Rectal smooth muscle tissue (tissue), 1 donor: ENCODE measurements around the gene STAG2.
A peak's percentile ranks its signal among the peaks of the same experiment; 100 is the strongest.
"Not testable (repeated sequence)": the region's sequence is repeated elsewhere in the genome, so short reads cannot be mapped to it uniquely, and the experiment has no call there.

ENCODE experiments used
- H3K27ac ChIP-seq: one replicate; pipeline ENCODE4 v1.7.0; 2013; ENCODE audit warnings: low read depth, low read length, inconsistent platforms
- H3K27me3 ChIP-seq: one replicate; pipeline ENCODE4 v1.7.0; 2013; ENCODE audit warnings: low read length; ENCODE audit not compliant: control insufficient read depth, insufficient read depth
- H3K36me3 ChIP-seq: one replicate; pipeline ENCODE4 v1.7.0; 2013; ENCODE audit warnings: low read length; ENCODE audit not compliant: control insufficient read depth, insufficient read depth
- H3K4me1 ChIP-seq: one replicate; pipeline ENCODE4 v1.7.0; 2013; ENCODE audit warnings: low read length; ENCODE audit not compliant: control insufficient read depth, insufficient read depth
- H3K4me3 ChIP-seq: one replicate; pipeline ENCODE4 v1.7.0; 2013; ENCODE audit warnings: low read length
- H3K9ac ChIP-seq: one replicate; pipeline ENCODE4 v1.7.0; 2013; ENCODE audit warnings: low read length

STAG2 gene

DNA sequence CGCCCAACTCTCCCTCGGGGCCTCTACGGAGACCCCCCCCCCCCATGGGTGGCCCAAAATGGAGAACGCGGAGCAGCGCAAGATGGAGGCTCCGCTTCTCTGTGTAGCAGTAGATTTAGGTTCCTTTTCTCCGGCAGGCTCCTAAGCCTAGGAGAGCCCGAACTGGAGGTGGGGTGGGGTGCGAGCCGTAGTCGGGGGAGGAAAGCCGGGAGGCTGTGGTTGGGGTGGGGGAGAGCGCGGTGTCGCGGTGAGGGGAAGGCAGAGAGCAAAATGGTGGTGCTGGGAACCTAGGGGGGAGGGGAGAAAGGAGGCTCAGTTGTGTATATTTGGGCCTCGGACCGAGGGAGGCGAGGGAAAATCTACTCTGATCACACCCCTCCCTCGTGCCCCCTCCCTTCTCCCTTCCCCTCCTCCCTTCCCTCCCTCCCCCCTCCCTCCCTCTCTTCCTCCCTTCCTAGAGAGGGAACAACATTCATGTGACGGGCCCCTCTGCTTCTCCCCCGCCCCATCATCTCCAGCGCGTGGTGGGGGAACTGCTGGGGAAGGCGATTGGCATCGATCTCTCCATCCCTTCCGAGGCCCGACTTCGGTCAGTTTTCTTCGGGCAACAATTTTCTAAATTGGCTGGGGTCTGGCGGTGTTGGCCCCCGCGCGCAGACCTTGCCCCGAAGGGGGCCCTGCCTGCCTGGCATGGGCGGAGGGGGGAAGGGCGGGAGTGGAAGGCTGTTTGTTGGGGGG, at the start of gene STAG2:
STAG2 (plus strand) TSS at position 439 of the 738 bp plus-strand sequence. CDS start 60,922 bp downstream, outside the sequence.
- H3K27me3 ChIP-seq: no peaks in the 10 kb centered on the region
- peak within 1 kb of the TSS; percentile 70 for H3K4me3 ChIP-seq
- H3K27ac ChIP-seq: peak within 1 kb of the TSS; percentile 97
- H3K9ac ChIP-seq: peak within 1 kb of the TSS; percentile 87
- no peaks in the 10 kb centered on the region for H3K36me3 ChIP-seq
- no peaks in the 10 kb centered on the region for H3K4me1 ChIP-seq

DNA sequence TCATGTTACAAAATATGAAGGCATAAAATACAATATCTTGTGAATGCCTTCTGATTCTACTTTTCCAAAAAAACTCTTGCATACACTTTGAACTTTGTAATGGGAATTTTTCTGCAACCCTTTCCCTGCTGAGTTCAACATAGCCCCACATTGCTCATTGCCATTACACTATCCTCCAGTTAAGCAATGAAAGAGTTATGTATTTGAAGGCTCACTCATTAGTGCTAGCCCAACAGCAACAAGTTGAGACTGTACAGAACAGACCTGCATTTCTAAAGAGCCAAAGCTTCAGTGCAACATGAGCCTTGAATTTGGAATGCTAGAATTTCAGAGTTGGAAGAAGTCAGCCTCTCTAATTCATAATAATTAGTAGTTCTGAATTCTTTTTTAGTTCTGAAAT, 44.4 kb upstream of the STAG2 start:
- Histone ChIP-seq H3K4me1 (no peaks in the 10 kb centered on the region), H3K4me3 (no peak overlapping the region), H3K36me3 (no peaks in the 10 kb centered on the region), H3K27me3 (no peaks in the 10 kb centered on the region), H3K27ac (no peak overlapping the region), H3K9ac (no peak overlapping the region)

DNA sequence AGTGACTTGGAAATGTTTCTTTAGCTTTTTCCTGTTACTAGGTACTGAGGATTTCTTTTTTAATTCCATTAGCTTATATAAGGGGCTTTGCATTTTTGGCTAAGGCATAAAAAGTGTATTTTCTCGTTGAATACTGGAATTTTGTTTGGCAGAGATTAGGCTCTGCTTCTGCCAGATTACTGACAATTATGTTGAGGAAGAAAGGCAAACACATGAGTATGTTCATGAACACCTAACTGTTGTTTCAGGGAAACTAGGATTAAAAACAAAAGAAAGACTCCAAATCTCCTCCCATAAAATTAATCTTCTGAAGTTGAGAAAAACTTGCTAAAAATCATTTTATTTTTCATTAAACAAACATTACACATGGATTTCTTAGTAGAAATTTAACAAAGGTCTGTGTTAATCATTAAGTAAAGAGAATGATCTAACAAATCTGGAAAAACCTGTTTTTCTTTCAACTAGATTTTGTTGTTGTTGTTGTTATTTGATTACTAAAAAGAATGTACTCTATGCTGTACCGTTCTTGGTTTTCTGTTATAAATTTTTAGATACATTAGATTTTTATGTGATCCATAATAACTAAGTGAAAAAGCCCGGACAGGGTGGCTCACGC, 43.3 kb upstream of the STAG2 start:
- Histone ChIP-seq H3K36me3 (no peaks in the 10 kb centered on the region), H3K27ac (no peak overlapping the region), H3K4me1 (no peaks in the 10 kb centered on the region), H3K27me3 (no peaks in the 10 kb centered on the region), H3K9ac (no peak overlapping the region), H3K4me3 (no peak overlapping the region)

DNA sequence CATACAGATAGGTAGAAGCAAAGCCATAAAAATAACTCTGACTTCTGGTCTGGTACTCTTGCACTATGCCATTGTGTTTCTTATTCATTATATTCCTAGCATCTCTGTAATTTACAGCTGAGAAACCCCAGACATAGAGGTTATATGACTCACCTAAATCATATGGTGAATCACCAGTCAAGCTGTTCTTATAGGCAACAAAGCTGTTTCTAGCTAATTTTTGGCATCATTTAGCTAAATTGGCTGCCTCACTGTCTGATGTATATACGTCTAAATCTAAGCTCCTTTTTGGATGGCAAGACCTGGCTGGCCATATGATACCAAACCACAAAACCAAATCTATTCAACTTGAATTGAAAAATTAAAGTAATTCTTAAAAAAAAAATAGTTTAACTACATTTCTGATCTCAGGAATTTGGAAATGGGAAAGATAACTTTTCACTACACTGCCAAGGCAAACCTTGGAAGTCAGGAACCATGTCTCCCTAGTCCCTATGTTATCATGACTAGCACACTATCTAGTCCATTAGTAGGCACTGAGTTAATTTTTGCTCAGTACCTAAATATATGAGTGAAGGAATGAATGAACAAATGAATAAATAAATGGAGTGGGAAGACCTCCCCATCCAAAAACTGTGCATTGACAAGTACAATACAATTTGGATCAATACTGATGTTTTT, 41.3 kb upstream of the STAG2 start:
- H3K4me1 ChIP-seq: no peaks in the 10 kb centered on the region
- no peaks in the 10 kb centered on the region for H3K27me3 ChIP-seq
- H3K36me3 ChIP-seq: no peaks in the 10 kb centered on the region
- no peak overlapping the region for H3K9ac ChIP-seq
- no peak overlapping the region for H3K4me3 ChIP-seq
- H3K27ac ChIP-seq: no peak overlapping the region

DNA sequence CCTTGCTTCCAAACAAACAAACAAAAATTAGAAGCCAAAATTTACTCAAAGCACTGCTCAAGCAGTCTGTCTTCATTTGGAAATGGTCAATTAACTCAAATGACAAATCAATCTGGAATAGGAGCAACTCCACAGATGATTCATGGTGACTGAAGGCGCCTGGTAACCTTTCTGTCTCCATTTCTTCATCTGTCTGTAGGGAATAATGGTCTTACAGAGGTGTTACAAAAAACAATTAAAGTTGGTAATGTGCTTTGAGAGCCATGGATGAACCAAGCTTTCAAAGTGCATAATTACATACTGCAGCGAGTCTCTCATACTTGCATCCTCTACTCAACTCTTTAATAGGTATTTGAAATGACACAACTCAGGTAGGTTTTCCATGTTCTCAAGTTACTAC, 38.3 kb upstream of the STAG2 start:
- no peaks in the 10 kb centered on the region for H3K27me3 ChIP-seq
- no peaks in the 10 kb centered on the region for H3K36me3 ChIP-seq
- no peak overlapping the region for H3K4me3 ChIP-seq
- H3K9ac ChIP-seq: no peak overlapping the region
- no peaks in the 10 kb centered on the region for H3K4me1 ChIP-seq
- no peak overlapping the region for H3K27ac ChIP-seq

DNA sequence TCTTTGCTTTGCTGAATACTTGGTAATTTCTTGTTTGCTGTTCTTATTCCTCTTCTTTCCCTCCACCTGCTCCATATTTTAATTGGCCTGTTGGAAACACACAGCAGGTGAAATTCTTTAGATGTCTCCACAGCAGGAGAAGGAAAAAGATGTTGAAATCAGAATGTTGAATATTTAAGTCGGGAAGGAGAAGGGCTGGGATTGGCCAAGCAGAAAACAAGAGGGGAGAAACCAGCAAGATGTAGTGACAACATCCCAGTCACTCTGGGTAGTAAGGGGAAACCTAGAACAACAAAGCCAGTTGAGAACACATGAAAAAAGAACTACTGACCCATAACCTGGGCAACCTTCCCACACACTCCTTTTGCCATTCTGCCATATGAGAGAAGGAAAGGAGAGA, 37.3 kb upstream of the STAG2 start:
- Histone ChIP-seq H3K27me3 (no peaks in the 10 kb centered on the region), H3K4me1 (no peaks in the 10 kb centered on the region), H3K4me3 (no peak overlapping the region)

DNA sequence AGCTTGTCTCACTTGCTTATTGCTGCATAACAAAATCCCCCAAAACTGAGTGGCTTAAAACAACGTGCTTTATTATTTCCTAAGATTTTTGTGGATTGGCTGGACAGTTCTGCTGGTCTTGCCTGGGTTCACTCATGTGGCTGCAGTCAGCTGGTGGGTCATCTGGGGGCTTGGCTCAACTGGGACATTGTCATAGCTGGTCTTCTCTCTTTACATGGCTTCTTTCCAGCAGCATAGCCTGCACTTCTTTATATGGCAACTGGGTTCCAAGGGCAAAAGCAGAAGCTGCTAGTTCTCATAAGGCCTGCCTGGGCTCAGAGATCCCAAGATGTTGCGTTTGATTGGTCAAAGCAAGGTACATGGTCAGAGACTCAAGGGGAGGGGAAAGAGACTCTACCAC, 33.7 kb upstream of the STAG2 start:
- Histone ChIP-seq H3K27me3 (no peaks in the 10 kb centered on the region), H3K27ac (no peak overlapping the region), H3K4me1 (no peaks in the 10 kb centered on the region), H3K36me3 (no peaks in the 10 kb centered on the region), H3K9ac (no peak overlapping the region), H3K4me3 (no peak overlapping the region)

More for the DNA sequence above, 37.3 kb upstream of the STAG2 start:
- no peak overlapping the region for H3K9ac ChIP-seq
- H3K27ac ChIP-seq: no peak overlapping the region
- no peaks in the 10 kb centered on the region for H3K36me3 ChIP-seq

DNA sequence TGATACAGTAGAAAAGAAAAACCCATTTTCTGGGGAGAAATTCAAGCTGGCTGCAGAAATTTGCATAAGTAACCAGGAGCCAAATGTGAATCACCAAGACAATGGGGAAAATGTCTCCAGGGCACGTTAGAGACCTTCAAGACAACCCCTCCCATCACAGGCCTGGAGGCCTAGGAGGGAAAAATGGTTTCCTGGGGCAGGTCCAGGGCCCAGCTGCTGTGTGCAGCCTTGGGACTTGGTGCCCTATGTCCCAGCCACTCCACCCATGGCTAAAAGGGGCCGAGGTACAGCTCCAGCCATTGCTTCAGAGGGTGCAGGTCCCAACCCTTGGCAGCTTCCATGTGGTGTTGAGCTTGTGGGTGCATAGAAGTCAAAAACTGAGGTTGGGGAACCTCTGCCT, 29.5 kb upstream of the STAG2 start:
- H3K36me3 ChIP-seq, H3K4me1 ChIP-seq, H3K27ac ChIP-seq, H3K4me3 ChIP-seq, H3K9ac ChIP-seq, H3K27me3 ChIP-seq: not testable (repeated sequence)

DNA sequence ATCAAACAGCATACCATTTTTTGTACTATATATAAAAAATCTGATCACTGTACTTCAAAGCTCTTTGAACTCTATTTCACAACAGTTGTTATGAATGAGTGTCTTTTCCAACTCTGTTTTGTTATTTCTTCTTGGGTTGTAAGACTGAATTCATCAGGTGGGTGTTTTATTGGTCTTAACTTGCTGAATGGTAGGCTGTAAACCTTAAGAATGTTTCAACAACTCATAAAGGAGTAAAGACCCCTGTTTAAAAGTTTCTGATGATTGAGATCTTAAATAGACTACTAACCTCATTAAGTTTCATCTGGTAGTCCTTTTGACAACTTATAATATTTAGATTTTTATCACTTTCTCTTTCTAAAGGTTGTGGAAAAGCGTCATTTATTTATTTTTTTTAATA, 18.4 kb upstream of the STAG2 start:
- Histone ChIP-seq H3K36me3 (no peaks in the 10 kb centered on the region), H3K4me3 (no peak overlapping the region), H3K4me1 (no peaks in the 10 kb centered on the region), H3K27me3 (no peaks in the 10 kb centered on the region), H3K27ac (no peak overlapping the region), H3K9ac (no peak overlapping the region)

DNA sequence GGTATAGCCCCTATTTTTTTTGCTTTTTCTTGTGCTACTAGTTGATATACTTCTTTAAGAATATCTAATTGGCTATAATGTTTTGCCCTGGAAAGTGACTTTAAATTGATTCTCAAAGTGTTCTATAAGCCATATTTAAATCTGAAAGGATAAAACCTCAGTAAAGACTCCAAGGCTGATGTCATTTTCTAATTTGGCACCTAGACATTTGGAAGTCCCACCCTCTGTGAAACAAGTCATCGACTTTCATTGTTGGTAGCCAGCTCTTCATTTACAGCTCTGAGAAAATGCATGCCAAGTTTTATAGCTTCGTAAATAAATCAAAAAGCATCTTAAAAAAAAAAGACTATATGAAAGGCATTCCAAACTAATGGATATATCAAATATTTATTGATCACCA, 18.0 kb upstream of the STAG2 start:
- Histone ChIP-seq H3K27me3 (no peaks in the 10 kb centered on the region), H3K4me1 (no peaks in the 10 kb centered on the region), H3K27ac (no peak overlapping the region), H3K36me3 (no peaks in the 10 kb centered on the region), H3K9ac (no peak overlapping the region), H3K4me3 (no peak overlapping the region)

DNA sequence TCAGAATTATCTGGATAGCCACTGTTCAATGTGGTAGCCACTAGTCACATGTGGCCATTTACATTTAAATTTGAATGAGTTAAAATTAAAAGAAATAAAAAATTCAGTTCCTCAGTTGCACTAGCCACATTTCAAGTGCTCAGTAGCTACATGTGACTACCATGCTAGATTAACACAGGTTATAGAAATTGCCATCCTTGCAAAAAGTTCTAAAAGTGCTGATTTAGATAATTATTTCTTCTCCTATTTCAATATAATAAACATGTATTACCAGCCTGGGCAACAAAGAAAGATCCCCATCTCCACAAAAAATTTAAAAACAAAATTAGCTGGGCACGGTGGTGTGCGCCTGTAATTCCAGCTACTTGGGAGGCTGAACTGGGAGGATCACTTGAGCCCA, 11.7 kb upstream of the STAG2 start:
- Histone ChIP-seq H3K4me1 (no peaks in the 10 kb centered on the region), H3K27me3 (no peaks in the 10 kb centered on the region), H3K9ac (no peak overlapping the region), H3K4me3 (no peak overlapping the region), H3K27ac (no peak overlapping the region), H3K36me3 (no peaks in the 10 kb centered on the region)

DNA sequence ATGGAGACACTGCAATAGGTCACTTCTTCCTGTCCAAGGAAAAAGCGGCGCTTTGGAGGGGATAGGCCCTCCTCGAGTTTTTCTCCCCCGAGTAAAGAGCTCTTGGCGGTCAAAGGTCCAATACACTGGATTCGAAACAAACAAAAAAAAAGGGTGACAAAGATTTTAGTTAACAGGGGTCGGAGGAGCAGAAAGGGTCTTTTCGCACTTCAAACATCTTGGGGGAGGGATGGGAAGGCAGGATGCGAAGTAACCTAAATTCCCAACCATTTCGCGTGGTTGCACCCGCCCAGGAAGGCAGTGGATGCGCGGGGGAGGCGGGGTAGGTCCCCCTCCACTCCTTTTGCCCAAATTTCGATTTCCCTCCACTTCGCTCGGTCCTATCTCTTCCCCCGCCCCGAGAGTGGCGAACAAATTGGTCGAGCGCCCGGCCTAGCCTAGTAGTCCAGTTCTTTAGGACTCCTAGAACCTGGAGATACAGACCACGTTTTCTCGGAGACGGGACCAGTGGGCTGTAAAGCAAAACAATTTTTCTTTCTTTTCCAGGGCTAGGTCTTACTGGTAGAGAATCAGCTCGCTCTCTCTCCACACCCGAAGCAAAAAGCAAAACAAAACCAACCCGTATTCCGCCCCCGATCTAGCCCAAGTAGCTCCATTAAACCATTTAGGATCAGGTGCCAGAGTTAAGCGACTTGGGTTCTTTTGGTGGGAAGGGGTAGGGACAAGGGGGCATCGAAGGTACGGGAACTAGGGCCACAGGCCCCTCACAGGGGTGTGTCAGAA, 2.0 kb upstream of the STAG2 start:
- Histone ChIP-seq H3K9ac (peak overlapping the region; percentile 63), H3K4me1 (no peaks in the 10 kb centered on the region), H3K27ac (peak overlapping the region; percentile 89), H3K4me3 (peak overlapping the region; percentile 67), H3K36me3 (no peaks in the 10 kb centered on the region), H3K27me3 (no peaks in the 10 kb centered on the region)
